Lower leg skin (tissue), 4 donors: ENCODE data around the gene LGR6. TPM values are rescaled to one million over a fixed set of nuclear protein-coding genes. Genes with fewer than 3 reads are reported as not detected.
A peak's percentile ranks its signal among the peaks of the same experiment; 100 is the strongest.

Experiments used
- DNase-seq, 2 donors: peaks; one replicate each; pipeline ENCODE4 v3.0.0-alpha.2; 2019; ENCODE audit warnings: low spot score in 2 of 2
- H3K4me3 ChIP-seq: fragments of 200-600 bp; sonication (generic); 2 replicates; pipeline ENCODE4 v1.5.1; 2017; ENCODE audit warnings: mild to moderate bottlenecking, low read depth; ENCODE audit not compliant: poor library complexity, severe bottlenecking
- CTCF ChIP-seq, 3 donors: fragments of 450-650 bp; IDR thresholded peaks; one replicate each; pipeline ENCODE4 v1.5.1; 2016; ENCODE audit warnings: antibody characterized with exemption in 3 of 3, mild to moderate bottlenecking in 3 of 3, moderate library complexity in 2 of 3
- POLR2A ChIP-seq, 2 donors: fragments of 450-650 bp; IDR thresholded peaks; one replicate each; pipeline ENCODE4 v1.6.1; 2016 to 2017; ENCODE audit warnings: antibody characterized with exemption in 2 of 2, mild to moderate bottlenecking in 1 of 2, moderate library complexity in 1 of 2
- WGBS, 2 donors: methylation state at CpG; one replicate each; pipeline ENCODE4 v1.1.5; 2018; 5-methylcytosine and 5-hydroxymethylcytosine counted together
- intact Hi-C: fragments of 100-400 bp; cut with DNase I; formaldehyde crosslinking; loops from one replicate; pipeline ENCODE4 v1.15.0; 2023; ENCODE audit warnings: low total_unique reads
- total RNA-seq, 4 donors: library from RNA; depleted of rRNA; stranded (reverse); fragments of >200 nt; gene quantifications; one replicate each; pipeline ENCODE4 v1.1.0, GENCODE V29; 2016

The LGR6 gene
- total RNA-seq, 4 donors from 2014 or later = 0.39 to 4.4 (median 1.8) TPM

DNA sequence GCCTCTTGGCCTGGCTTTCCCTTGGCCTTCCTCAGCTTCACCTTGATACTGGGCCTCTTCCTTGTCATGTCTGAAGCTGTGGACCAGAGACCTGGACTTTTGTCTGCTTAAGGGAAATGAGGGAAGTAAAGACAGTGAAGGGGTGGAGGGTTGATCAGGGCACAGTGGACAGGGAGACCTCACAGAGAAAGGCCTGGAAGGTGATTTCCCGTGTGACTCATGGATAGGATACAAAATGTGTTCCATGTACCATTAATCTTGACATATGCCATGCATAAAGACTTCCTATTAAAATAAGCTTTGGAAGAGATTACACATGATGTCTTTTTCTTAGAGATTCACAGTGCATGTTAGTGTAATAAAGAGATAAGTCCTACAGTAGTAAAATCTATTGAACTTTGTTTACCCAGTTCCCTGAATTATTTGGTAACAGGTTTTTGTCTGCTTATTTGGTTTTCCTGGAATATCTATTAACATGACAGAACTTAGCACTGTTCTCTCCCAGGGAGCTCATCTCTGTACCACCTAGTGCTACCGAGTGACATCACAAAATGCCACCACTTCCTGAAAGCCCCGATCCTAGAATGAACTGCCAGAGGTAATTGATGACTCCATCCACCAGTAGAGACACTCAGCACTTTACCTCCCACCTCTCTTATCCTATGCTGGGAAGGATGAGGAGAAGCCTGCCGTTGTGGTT, 125.9 kb downstream of the LGR6 start:
- TF ChIP-seq CTCF (IDR thresholded peaks at IDR 0.05) = no peak
- TF ChIP-seq POLR2A (IDR thresholded peaks at IDR 0.05) = no peak
- DNase-seq = no peak
- no peak overlapping the region for H3K4me3 ChIP-seq
- WGBS, 2 donors = 76 to 77% methylated on average over 4 of the region's 4 CpGs
- intact Hi-C loops = loop anchor here (5.0 kb wide), 1 partner anchor 132 kb away; no protein-coding TSS in a partner anchor

GRCh38 chr1:202320081-202320405, 126.4 kb downstream of the LGR6 start:
- no peak overlapping the region for H3K4me3 ChIP-seq
- no peak for DNase-seq
- no peak for TF ChIP-seq CTCF (IDR thresholded peaks at IDR 0.05)
- no peak for TF ChIP-seq POLR2A (IDR thresholded peaks at IDR 0.05)
- intact Hi-C loops = no loop called here

DNA sequence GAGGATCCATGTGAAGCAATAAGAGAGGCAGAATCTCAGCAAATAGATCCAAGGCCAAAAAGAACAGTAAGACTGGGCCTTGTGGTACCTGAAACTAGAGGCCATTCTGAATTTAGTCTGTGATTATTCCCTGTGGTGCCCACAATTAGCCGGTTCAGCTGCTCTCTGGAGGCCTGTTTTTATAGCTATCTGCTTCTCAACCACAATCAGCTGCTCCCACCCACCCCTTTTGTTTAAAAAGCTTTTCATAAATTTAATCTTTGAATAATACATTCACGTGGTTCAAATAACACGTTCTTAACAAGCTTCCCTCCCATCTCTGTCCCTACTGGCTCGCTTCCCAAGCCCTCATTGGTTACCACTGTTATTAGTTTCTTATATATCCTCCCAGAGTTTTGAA, 130.1 kb downstream of the LGR6 start:
- intact Hi-C loops = no loop called here
- WGBS, 2 donors = 68 to 77% methylated on average over 4 of the region's 4 CpGs
- H3K4me3 ChIP-seq = no peak overlapping the region
- DNase-seq = peak in 1 of 2 donors; percentile 8
- no peak for TF ChIP-seq CTCF (IDR thresholded peaks at IDR 0.05)
- no peak for TF ChIP-seq POLR2A (IDR thresholded peaks at IDR 0.05)

GRCh38 chr1:202324646-202325045, 131.0 kb downstream of the LGR6 start:
- intact Hi-C loops = no loop called here
- WGBS, 2 donors = 75 to 81% methylated on average over 2 of the region's 2 CpGs
- H3K4me3 ChIP-seq = no peak overlapping the region
- TF ChIP-seq POLR2A (IDR thresholded peaks at IDR 0.05) = no peak
- TF ChIP-seq CTCF (IDR thresholded peaks at IDR 0.05) = no peak
- no peak for DNase-seq

DNA sequence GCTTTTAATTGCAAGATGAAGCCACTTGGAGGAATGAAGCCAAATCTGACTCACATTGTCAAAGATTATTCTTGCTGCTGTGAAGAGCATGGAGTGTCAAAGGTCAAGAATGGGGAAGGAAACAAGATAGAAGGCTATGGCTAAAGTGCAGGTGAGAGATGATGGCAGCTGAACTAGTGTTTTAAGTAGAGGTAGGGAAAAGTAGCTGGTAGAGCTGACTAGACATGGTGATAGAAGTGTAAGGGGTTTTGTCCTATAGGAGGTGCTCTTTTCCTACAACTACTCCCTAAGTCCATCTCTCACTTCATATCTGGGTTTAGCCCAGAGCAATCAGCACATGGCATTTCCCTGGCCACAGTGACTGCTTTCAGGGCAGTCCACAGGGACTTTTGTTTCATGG, 136.3 kb downstream of the LGR6 start:
- no peak overlapping the region for H3K4me3 ChIP-seq
- DNase-seq = no peak
- intact Hi-C loops = no loop called here
- no peak for TF ChIP-seq CTCF (IDR thresholded peaks at IDR 0.05)
- no peak for TF ChIP-seq POLR2A (IDR thresholded peaks at IDR 0.05)

GRCh38 chr1:202333861-202334260, 140.3 kb downstream of the LGR6 start:
- H3K4me3 ChIP-seq = no peak overlapping the region
- intact Hi-C loops = no loop called here
- TF ChIP-seq POLR2A (IDR thresholded peaks at IDR 0.05) (no peak), CTCF (IDR thresholded peaks at IDR 0.05) (no peak)
- no peak for DNase-seq
- 67 to 72% methylated on average over 4 of the region's 4 CpGs for WGBS, 2 donors
